ENCODE results near the gene FAM90A26. TPM values are rescaled to one million over a fixed set of nuclear protein-coding genes. Genes with fewer than 3 reads are reported as not detected.

Gene FAM90A26
- total RNA-seq, result not detected in 2 replicates

GRCh38 chr4:9169791-9170459, at the start of gene FAM90A26:
Gene FAM90A26, plus strand, starts transcription at chr4:9170409. Its CDS starts 2,764 bp downstream, at chr4:9173173.

GRCh38 chr4:9210357-9210756, 40.1 kb downstream of the FAM90A26 start, which contains the start of gene USP17L10:
Gene USP17L10, plus strand, starts transcription at chr4:9210657. Its CDS starts 0 bp downstream, at chr4:9210657.

GRCh38 chr4:9215105-9215504, 44.9 kb downstream of the FAM90A26 start, which contains the start of gene USP17L11:
Gene USP17L11, plus strand, starts transcription at chr4:9215405. Its CDS starts 0 bp downstream, at chr4:9215405.

GRCh38 chr4:9219852-9220251, 49.6 kb downstream of the FAM90A26 start, which contains the start of gene USP17L12:
Gene USP17L12, plus strand, starts transcription at chr4:9220152. Its CDS starts 0 bp downstream, at chr4:9220152.

GRCh38 chr4:9224596-9224995, 54.4 kb downstream of the FAM90A26 start, which contains the start of gene USP17L13:
Gene USP17L13, plus strand, starts transcription at chr4:9224896. Its CDS starts 0 bp downstream, at chr4:9224896.

Other genes starting within 250 kb of the FAM90A26 start
- gene USP17L10, start 40.2 kb downstream of the FAM90A26 start, total RNA-seq, result not detected in 2 replicates
- gene USP17L11, start 45.0 kb downstream of the FAM90A26 start, total RNA-seq, result not detected in 2 replicates
- gene USP17L12, start 49.7 kb downstream of the FAM90A26 start, total RNA-seq, result not detected in 2 replicates
- gene USP17L13, start 54.5 kb downstream of the FAM90A26 start, total RNA-seq, result not detected in 2 replicates
- gene USP17L15, start 64.0 kb downstream of the FAM90A26 start, total RNA-seq, result not detected in 2 replicates
- gene USP17L17, start 73.5 kb downstream of the FAM90A26 start, total RNA-seq, result not detected in 2 replicates
- gene USP17L18, start 78.2 kb downstream of the FAM90A26 start, total RNA-seq, result not detected in 2 replicates
- not detected in 2 replicates for gene USP17L19, start 83.0 kb downstream of the FAM90A26 start, total RNA-seq
- not detected in 2 replicates for gene USP17L20, start 87.7 kb downstream of the FAM90A26 start, total RNA-seq
- gene USP17L21, start 92.5 kb downstream of the FAM90A26 start, total RNA-seq, result not detected in 2 replicates
- gene USP17L22, start 97.2 kb downstream of the FAM90A26 start, total RNA-seq, result not detected in 2 replicates
- not detected in 2 replicates for gene USP17L24, start 154.8 kb downstream of the FAM90A26 start, total RNA-seq
- gene USP17L25, start 159.5 kb downstream of the FAM90A26 start, total RNA-seq, result not detected in 2 replicates
- gene USP17L26, start 164.2 kb downstream of the FAM90A26 start, total RNA-seq, result not detected in 2 replicates
- gene USP17L5, start 169.0 kb downstream of the FAM90A26 start, total RNA-seq, result not detected in 2 replicates
- not detected in 2 replicates for gene USP17L27, start 173.7 kb downstream of the FAM90A26 start, total RNA-seq
- not detected in 2 replicates for gene USP17L28, start 178.5 kb downstream of the FAM90A26 start, total RNA-seq
- not detected in 2 replicates for gene USP17L29, start 183.2 kb downstream of the FAM90A26 start, total RNA-seq
- not detected in 2 replicates for gene USP17L30, start 192.7 kb downstream of the FAM90A26 start, total RNA-seq